Hippocampal formation (tissue), 2 donors: ENCODE data around the gene PRKACB.

Source experiments
- DNase-seq, 2 donors: peaks; one replicate each; lab custom pipeline; 2025; lab: John Stamatoyannopoulos, UW

The PRKACB gene

DNA sequence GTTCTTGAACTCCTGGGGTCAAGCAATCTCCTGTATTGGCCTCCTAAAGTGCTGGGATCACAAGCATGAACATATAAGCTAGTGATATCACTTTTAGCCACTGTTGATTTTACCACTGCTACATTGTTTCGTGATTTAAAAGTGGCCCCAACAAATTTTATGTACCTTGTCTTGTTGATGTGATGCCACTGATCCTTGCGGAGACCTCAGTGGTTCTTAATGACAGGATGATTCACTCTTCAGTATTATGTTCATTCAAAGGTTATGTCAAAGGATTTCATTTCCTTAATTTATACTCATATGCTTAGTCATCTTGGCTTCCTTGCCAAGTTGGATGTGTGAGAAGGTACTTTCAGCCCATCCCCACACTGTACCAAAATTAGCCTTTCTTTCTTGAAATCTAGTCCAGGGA is 12.1 kb downstream of the PRKACB start:
- no peak for DNase-seq

- no peak for DNase-seq
Measured at GRCh38 chr1:84159533-84160240, 15.6 kb downstream of the PRKACB start.

- DNase-seq, result no peak
Measured at GRCh38 chr1:84162295-84162694, 18.2 kb downstream of the PRKACB start.

DNA sequence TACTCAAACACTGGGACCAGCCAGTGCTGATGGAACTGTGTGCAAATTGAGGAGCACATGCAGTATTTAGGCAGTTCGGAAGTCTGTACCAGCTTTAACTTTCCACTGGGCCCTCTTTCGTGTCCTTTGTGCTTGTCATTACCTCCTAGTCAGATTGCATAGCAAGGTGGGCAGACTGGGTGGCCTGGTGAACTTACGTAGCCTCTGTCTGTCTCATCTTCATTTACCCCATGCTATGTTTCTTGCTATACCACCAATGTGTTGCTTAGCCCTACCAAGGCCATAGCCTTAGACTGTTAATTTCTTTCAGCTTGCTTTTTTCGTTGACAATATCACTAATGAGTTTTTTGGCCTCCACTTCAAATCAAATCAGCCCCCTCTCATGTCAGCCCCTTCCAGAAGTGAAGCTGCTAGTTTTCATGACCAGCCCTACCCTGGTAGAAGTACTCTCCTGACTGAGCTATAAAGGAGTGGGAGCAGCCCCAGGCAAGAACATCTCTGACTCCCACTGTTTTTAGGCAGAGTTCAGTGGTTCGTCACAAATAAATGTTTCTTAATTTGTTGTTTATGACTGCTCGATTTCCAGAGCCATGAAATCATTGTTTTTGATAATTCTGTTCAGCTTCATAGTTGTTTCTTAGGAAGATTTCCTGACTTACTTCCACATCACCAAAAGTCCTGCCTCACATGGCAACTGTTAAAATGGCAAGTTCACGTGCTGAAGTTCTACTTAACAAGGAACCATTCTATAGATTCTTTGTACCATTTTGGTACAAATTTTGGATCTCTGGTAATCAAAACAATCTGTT is 19.3 kb downstream of the PRKACB start:
- DNase-seq, result peak in 1 of 2 donors; percentile 43

- DNase-seq, result peak in 1 of 2 donors; percentile 51
Measured at GRCh38 chr1:84164161-84164560, 20.1 kb downstream of the PRKACB start.

- peak in 1 of 2 donors; percentile 75 for DNase-seq
Measured at GRCh38 chr1:84164567-84165021, 20.5 kb downstream of the PRKACB start.

DNA sequence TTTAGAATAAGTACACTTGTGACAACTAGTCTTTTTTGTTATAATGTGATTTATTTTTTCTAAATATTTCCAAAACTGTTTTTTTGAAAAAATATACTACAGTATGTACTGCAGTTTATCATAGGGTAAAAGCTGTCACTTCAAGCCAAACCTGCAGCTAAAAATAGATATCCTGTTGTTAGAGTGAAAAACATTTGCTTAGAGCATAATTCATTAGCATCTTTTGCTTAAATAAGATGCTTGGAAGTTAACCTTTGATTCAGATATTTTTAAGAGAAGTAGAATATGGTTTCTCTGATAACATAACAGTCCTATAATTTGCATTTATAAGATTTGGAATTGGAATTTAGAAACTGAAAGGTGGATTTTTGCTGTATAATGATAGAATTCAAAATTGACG is 21.5 kb downstream of the PRKACB start:
- DNase-seq, result no peak

- no peak for DNase-seq
Measured at GRCh38 chr1:84166797-84167196, 22.7 kb downstream of the PRKACB start.

DNA sequence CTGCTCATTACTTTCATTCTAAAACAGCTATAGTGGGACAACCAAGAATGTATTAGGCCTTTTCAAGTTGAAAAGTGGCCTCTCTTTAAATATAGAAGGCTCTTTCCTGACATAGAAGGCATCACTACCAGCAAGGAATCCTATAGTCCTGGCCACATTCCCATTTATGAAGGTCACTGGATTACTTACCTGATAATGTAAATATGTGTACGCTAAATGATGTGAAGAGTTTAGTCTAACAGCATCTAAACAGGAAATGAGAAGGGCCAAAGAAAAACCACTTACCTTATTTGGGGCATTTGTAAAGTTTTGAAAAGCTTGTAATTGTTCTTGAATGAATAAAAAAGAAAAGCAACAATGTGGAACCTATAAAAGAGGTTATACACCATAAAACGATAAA is 24.7 kb downstream of the PRKACB start:
- DNase-seq, result no peak

DNA sequence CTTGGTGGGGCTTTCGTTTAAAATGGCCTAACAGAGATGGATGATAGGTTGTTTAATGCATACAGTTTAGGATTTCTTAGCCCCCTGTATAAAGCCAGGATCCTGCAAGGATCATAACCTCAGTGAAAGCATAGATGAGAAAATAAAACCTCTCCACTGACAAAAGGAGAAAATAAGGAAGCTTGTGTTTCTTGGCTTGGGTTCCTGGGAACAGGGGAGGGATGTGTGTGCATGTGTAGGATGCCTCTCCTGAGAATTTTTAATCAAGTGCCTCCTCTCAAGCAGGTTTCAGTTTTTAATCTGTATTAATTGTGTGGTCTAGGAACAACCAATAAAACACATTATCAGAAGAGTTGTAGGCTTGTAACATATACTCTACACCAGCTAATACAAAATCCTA is 26.1 kb downstream of the PRKACB start:
- no peak for DNase-seq

DNA sequence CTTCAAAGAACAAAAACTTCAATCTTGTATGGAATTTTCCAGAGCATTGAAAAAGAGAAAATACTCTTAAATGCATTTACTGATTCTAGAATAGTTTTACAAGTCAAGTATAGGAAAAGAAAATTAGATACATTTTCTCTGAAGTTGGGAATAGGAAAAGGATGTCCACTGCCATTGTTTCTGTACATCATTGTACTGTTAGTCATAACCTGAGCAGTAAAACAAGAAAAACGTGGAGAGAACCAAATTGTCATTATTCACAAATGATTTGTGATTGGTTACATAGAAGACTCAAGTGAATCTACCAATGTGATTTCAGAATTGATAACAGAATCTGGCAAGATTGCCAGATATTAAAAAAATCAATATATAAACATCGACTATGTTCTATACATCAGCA is 27.4 kb downstream of the PRKACB start:
- DNase-seq, result no peak

DNA sequence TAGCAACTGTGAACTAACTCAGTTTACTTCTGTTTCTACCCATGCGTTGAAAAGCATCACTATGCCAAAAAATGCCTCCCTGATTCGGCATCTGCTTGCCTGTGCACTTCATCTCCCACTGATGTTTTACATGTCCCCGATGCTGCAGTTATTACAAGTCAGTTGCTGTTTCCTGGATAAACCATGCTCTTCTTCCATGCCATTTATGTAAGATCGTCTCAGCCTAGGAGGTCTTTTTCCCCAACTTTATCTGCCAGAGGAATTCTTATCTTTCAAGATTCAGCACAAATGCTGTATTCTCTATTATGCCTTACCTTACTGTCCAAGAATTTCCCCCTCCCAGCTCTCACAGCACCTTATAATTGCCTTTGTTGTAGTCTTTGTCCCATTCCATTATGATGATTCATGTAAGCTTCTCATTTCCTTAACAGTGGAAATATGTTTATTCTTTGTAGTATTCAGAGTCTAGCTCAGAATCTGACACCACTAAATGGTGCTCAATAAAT is 30.0 kb downstream of the PRKACB start:
- DNase-seq, result peak in 1 of 2 donors; percentile 50

DNA sequence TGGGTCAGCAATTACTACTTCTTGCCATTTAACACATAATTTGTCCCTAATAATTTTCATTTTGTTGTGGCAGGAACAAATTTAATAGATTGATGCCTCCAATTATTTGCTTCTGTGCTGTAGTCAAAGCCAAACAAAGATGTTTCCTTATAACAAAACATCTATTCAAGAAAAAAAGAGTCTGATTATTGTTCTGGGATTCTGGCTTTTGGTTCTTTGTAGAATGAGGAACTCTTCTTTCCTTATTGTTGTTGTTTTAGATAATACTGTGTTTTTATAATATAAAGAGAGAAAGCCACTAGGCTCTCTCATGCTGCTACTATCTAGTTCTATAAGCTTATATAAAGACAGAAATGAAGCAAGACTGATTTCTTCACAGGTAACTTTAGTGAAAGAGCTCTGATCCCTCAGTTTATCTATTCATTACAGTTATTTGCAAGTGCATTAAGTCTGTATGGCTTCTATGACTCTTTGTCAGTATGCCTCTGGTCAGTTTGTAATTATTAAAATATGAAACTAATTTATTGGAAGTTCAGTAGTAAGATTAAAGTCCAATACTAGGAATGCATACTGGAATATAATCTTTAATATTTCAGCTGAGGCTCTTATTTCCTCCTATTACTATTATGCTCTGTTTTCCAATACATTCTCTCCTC is 37.4 kb downstream of the PRKACB start:
- DNase-seq, result peak in 1 of 2 donors; percentile 68

GRCh38 chr1:84190455-84190854 is 46.4 kb downstream of the PRKACB start:
- DNase-seq, result no peak

DNA sequence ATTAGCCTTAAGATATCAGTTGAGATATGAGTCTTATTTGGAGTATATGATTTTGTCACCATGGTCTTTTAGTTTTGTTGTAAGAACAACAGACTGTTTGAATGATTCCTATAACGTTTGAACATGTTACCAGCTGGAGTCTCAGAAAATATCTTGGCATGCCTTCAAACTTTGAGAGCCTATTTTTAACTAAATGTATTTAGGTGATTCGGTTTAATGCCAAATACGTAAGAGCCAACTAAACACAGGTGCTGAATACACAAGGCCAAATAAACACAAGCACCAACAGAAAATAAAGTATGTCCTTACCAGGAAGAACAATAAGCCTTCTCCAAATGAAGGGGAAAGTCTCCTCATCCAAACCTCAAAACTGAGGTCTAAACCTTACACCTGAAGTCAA is 48.6 kb downstream of the PRKACB start:
- DNase-seq, result no peak

- DNase-seq, result no peak
Measured at GRCh38 chr1:84198832-84199231, 54.8 kb downstream of the PRKACB start.

DNA sequence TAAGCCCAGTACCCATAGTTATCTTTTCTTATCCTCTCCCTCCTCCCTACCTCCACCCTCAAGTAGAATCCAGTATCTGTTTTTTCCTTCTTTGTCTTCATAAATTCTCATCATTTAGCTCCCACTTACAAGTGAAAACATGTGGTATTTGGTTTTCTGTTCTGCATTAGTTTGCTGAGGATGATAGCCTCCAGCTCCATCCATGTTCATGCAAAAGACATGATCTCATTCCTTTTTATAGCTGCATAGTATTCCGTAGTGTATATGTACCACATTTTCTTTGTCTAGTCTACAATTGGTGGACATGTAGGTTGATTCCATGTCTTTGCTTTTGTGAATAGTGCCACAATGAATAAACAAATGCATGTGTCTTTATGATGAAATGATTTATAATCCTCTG is 55.2 kb downstream of the PRKACB start:
- no peak for DNase-seq

- DNase-seq, result no peak
Measured at GRCh38 chr1:84202126-84202525, 58.1 kb downstream of the PRKACB start.

DNA sequence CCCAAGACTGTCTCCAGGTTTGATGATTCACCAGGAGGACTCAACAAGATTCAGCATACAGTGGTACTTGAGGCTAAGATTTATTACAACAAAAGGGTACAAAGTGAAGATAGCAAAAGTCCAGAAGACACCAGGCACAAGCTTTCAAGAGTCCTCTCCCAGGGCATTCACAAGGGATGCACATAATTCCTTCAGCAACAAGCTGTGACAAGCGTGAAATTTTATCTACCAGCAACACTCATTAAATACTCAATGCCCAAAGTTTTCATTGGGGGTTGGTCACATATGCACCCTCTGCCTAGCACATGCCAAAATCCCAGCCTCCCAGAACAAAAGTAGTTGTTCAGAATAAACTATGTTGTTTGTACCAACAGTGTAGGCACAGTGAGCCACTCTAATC is 62.3 kb downstream of the PRKACB start:
- DNase-seq, result no peak

- DNase-seq, result no peak
Measured at GRCh38 chr1:84208935-84209334, 64.9 kb downstream of the PRKACB start.

DNA sequence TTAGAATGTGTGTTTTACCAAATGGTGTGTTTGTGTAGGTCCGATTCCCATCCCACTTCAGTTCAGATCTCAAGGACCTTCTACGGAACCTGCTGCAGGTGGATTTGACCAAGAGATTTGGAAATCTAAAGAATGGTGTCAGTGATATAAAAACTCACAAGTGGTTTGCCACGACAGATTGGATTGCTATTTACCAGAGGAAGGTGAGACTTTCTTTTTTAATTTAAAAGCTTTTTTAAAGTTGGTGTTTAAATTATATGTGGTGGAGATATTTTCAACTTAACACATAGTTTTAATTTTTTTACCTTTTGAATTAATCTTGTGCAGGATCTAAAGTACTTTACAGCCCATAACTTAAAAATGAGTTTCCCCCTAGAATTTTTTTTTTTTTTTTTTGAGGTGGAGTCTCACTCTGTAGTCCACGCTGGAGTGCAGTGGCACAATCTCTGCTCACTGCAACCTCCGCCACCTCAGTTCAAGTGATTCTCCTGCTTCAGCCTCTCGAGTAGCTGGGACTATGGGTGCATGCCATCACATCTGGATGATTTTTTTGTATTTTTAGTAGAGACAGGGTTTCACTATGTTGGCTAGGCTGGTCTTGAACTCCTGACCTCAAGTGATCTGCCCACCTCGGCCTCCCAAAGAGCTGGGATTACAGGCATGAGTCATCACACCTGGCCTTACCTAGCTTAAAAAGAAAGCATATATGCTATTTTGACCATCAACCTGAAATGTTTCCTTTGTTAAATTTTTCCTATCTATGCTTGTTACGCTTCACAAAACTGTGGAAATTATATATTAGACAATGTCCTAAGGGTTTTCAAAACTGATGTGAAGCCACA is 70.3 kb downstream of the PRKACB start:
- no peak for DNase-seq

DNA sequence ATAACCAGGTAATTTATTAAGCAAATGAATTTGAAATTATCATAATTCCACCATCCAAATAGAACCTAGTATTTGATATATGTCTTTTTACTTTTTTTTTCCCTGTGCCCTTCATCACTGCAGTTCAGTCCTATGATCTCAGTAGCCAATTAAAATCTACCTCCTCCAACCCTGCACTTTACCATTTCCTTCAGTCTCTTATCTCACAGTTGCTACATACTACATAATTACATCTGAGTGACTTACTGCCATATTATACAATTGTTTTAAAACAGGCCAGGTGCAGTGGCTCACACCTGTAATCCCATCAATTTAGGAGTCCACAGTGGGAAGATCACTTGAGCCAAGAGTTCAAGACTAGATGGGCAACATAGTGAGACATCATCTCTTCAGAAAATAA is 73.2 kb downstream of the PRKACB start:
- DNase-seq, result no peak
